Aorta (tissue), 5 donors: ENCODE results near the gene DIAPH3. TPM values are rescaled to one million over a fixed set of nuclear protein-coding genes. Genes with fewer than 3 reads are reported as not detected.

Experiments
- ATAC-seq: fragments of 200-7000 bp; cut with Tn5 transposase; one replicate; pipeline ENCODE4 v1.9.1; 2022; ENCODE audit warnings: moderate library complexity; ENCODE audit not compliant: low FRiP score
- DNase-seq, 2 donors: peaks; one replicate each; pipeline ENCODE4 v3.0.0-alpha.2; 2020
- H3K27ac ChIP-seq, 2 donors: one replicate each; pipeline ENCODE4 v1.5.1; 2013; ENCODE audit warnings: low read length in 2 of 2, mild to moderate bottlenecking in 2 of 2, moderate library complexity in 2 of 2, control low read depth in 1 of 2, inconsistent platforms in 1 of 2, low read depth in 1 of 2
- H3K27me3 ChIP-seq, 2 donors: one replicate each; pipeline ENCODE4 v1.6.1; 2013; ENCODE audit warnings: control low read depth in 1 of 2, low read length in 1 of 2, mild to moderate bottlenecking in 1 of 2, moderate library complexity in 1 of 2; ENCODE audit not compliant: insufficient read depth in 2 of 2, control insufficient read depth in 1 of 2
- H3K36me3 ChIP-seq, 2 donors: one replicate each; pipeline ENCODE4 v1.6.1; 2013; ENCODE audit warnings: control low read depth in 1 of 2, low read length in 1 of 2, mild to moderate bottlenecking in 1 of 2; ENCODE audit not compliant: insufficient read depth in 2 of 2, control insufficient read depth in 1 of 2
- H3K4me1 ChIP-seq, 2 donors: one replicate each; pipeline ENCODE4 v1.6.1; 2013; ENCODE audit warnings: low read length in 2 of 2, control low read depth in 1 of 2, mild to moderate bottlenecking in 1 of 2, moderate library complexity in 1 of 2; ENCODE audit not compliant: insufficient read depth in 2 of 2, control insufficient read depth in 1 of 2
- H3K4me3 ChIP-seq, 2 donors: one replicate each; pipeline ENCODE4 v1.5.1; 2013; ENCODE audit warnings: low read length in 2 of 2, control low read depth in 1 of 2, mild to moderate bottlenecking in 1 of 2
- H3K9me3 ChIP-seq: one replicate; pipeline ENCODE4 v1.6.1; 2013; ENCODE audit warnings: mild to moderate bottlenecking, low read length; ENCODE audit not compliant: control insufficient read depth
- WGBS, 2 donors: extraction: QIAGEN DNeasy Blood & Tissue Kit; methylation state at CpG; one replicate each; pipeline ENCODE4 v1.1.7; 2013; 5-methylcytosine and 5-hydroxymethylcytosine counted together
- intact Hi-C, 2 donors: fragments of 100-400 bp; cut with DNase I; formaldehyde crosslinking; loops; one replicate each; pipeline versions ENCODE4 v1.14.2 to v1.15.0; 2022
- polyA plus RNA-seq, 2 donors: library from polyadenylated mRNA; stranded (reverse); fragments of 200-250 nt; gene quantifications; one replicate each; pipeline ENCODE4 v1.2.3, GENCODE V29; 2013
- total RNA-seq, 2 donors: library from RNA; stranded (reverse); fragmentation: NEBNext Ultra II Directional; extraction: Animal tissue kit (Norgen Biotek cat#: 25700); gene quantifications; one replicate each; pipeline ENCODE4 v1.2.1, GENCODE V29; 2021
- donor health status: healthy with polysubstance abuse.
- donor health status: Bipolar disorder and iron deficiency.
- donor health status: DM: no; HTN: no; CAD: no.
- donor health status: DM: no; HTN: no; CAD: no.
- donor health status: DM: yes; HTN: yes; CAD: no.

DIAPH3 gene
- total and polyA plus RNA-seq, 4 donors = 0.13 to 7.5 (median 3.0) TPM

DNA sequence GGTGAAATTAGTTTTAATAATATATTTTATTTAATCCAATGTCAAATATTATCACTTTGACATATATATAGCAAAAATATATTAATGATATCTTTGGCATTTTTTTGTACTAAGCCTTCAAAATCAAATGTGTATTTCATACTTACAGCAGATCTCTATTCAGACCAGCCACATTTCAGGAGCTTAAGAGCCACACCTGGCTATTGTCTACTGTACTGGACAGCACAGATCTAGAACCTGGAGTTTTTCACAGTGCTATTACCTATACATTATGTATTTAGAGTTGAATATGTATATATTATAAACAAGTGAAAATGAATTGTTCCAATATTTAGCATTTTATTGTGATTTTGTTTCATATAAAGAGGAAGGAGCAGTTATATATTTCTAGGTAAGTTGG, 486.3 kb downstream of the DIAPH3 start:
- intact Hi-C loops = loop anchor here in 1 of 2 donors (10.0 kb wide), 1 partner anchor 283 kb away; no protein-coding TSS in a partner anchor
- no peaks in the 10 kb centered on the region for H3K27me3 ChIP-seq
- H3K4me1 ChIP-seq = no peaks in the 10 kb centered on the region
- no peak overlapping the region for H3K27ac ChIP-seq
- no peaks in the 10 kb centered on the region for H3K36me3 ChIP-seq
- no peak for DNase-seq
- ATAC-seq = no peak
- H3K4me3 ChIP-seq = no peak overlapping the region
- no peaks in the 10 kb centered on the region for H3K9me3 ChIP-seq

GRCh38 chr13:59674616-59675015, 489.1 kb downstream of the DIAPH3 start:
- H3K9me3 ChIP-seq = no peaks in the 10 kb centered on the region
- no peak overlapping the region for H3K27ac ChIP-seq
- 91 to 98% methylated on average over 1 of the region's 1 CpG for WGBS, 2 donors
- no peaks in the 10 kb centered on the region for H3K27me3 ChIP-seq
- no peak overlapping the region for H3K4me3 ChIP-seq
- H3K4me1 ChIP-seq = no peaks in the 10 kb centered on the region
- H3K36me3 ChIP-seq = no peaks in the 10 kb centered on the region
- intact Hi-C loops = loop anchor here in 1 of 2 donors (10.0 kb wide), 1 partner anchor 280 kb away; no protein-coding TSS in a partner anchor
- ATAC-seq (no peak), DNase-seq (no peak)

GRCh38 chr13:59673286-59673685, 490.4 kb downstream of the DIAPH3 start:
- Histone ChIP-seq H3K9me3 (no peaks in the 10 kb centered on the region), H3K27ac (no peak overlapping the region), H3K36me3 (no peaks in the 10 kb centered on the region), H3K27me3 (no peaks in the 10 kb centered on the region), H3K4me1 (no peaks in the 10 kb centered on the region), H3K4me3 (no peak overlapping the region)
- intact Hi-C loops = loop anchor here in 1 of 2 donors (10.0 kb wide), 1 partner anchor 278 kb away; no protein-coding TSS in a partner anchor
- no peak for DNase-seq
- 91 to 92% methylated on average over 1 of the region's 1 CpG for WGBS, 2 donors
- no peak for ATAC-seq

DNA sequence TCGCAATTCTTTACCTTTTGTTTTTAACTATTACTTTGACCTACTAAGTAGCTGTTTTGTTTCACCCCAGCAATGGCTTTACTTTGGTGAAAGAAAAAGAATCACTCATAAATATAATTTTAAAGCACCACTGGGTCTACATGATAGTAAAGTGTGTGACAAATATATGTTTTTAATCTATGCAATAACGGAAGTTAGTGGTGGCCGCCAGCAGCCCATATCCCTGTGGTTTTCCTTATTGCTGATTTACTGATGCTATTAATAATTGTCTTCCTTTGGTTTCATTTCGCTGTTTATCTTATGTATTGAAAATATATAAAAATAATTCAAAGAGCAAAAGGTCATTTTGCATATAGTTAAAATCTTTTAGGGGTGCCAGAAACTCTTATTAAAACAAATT, 491.3 kb downstream of the DIAPH3 start:
- no peaks in the 10 kb centered on the region for H3K4me1 ChIP-seq
- no peaks in the 10 kb centered on the region for H3K27me3 ChIP-seq
- ATAC-seq = no peak

DNA sequence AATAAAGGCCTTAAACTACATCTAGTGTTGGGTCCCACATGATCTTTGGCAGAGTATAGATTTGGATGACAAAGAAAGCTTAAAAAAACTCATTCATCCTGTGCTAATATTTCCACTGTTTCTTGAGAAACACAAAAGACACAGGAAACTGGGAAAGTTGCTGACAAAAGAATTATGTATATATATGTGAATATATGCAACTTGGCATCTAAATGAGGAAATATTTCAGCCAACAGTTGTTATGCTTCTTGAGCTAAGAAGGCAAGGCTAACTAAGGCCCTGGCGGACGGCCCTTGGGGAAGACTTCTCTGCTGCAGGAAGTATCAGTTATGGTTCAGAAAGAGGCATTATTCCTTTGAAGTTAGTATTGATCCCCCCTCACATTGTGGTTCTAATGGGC, 491.8 kb downstream of the DIAPH3 start:
- DNase-seq = no peak
- ATAC-seq = no peak
- Histone ChIP-seq H3K4me3 (no peak overlapping the region), H3K9me3 (no peaks in the 10 kb centered on the region), H3K27ac (no peak overlapping the region), H3K36me3 (no peaks in the 10 kb centered on the region), H3K27me3 (no peaks in the 10 kb centered on the region), H3K4me1 (no peaks in the 10 kb centered on the region)
- intact Hi-C loops = loop anchor here in 1 of 2 donors (10.0 kb wide), 1 partner anchor 277 kb away; no protein-coding TSS in a partner anchor
- WGBS, 2 donors = 93 to 100% methylated on average over 2 of the region's 2 CpGs

More for the DNA sequence above, 491.3 kb downstream of the DIAPH3 start:
- 88 to 92% methylated on average over 4 of the region's 4 CpGs for WGBS, 2 donors
- H3K27ac ChIP-seq = no peak overlapping the region
- no peak overlapping the region for H3K4me3 ChIP-seq
- H3K9me3 ChIP-seq = no peaks in the 10 kb centered on the region
- no peaks in the 10 kb centered on the region for H3K36me3 ChIP-seq
- intact Hi-C loops = loop anchor here in 1 of 2 donors (10.0 kb wide), 1 partner anchor 278 kb away; no protein-coding TSS in a partner anchor
- DNase-seq = no peak

- no peak overlapping the region for H3K4me3 ChIP-seq
- no peak overlapping the region for H3K27ac ChIP-seq
Observed at GRCh38 chr13:59666504-59666903, 497.2 kb downstream of the DIAPH3 start.

GRCh38 chr13:59665732-59666131, 498.0 kb downstream of the DIAPH3 start:
- Histone ChIP-seq H3K27me3 (no peaks in the 10 kb centered on the region), H3K4me1 (no peaks in the 10 kb centered on the region), H3K27ac (no peak overlapping the region), H3K9me3 (no peaks in the 10 kb centered on the region), H3K36me3 (no peaks in the 10 kb centered on the region), H3K4me3 (no peak overlapping the region)
- ATAC-seq (no peak), DNase-seq (no peak)
- WGBS, 2 donors = 77 to 82% methylated on average over 3 of the region's 3 CpGs
- intact Hi-C loops = no loop called here

More at GRCh38 chr13:59666504-59666903, 497.2 kb downstream of the DIAPH3 start:
- Histone ChIP-seq H3K27me3 (no peaks in the 10 kb centered on the region), H3K36me3 (no peaks in the 10 kb centered on the region), H3K9me3 (no peaks in the 10 kb centered on the region), H3K4me1 (no peaks in the 10 kb centered on the region)
- WGBS, 2 donors = 4 to 6% methylated on average over 7 of the region's 7 CpGs
- intact Hi-C loops = no loop called here
- ATAC-seq = peak; percentile 60
- no peak for DNase-seq

DNA sequence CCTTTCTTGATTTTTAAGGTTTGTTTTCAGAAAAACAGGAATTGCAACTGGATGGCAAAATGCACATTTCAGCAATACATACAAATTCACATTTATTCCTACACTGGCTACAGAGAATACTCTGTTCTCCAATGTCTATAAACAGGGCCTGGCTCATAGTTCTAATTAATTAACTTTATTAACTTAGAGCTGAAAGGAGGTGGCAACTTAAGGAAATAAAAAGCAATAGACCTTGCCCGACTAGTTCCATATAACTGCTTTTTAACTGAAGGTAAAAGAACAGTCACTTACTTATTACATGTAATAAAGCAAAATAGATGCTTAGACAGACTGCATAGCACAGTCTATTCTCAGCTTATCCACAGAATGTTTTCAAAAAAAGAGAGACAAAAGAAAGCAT, 498.5 kb downstream of the DIAPH3 start:
- DNase-seq (no peak), ATAC-seq (no peak)
- Histone ChIP-seq H3K9me3 (no peaks in the 10 kb centered on the region), H3K27ac (no peak overlapping the region), H3K4me1 (no peaks in the 10 kb centered on the region), H3K4me3 (no peak overlapping the region), H3K36me3 (no peaks in the 10 kb centered on the region), H3K27me3 (no peaks in the 10 kb centered on the region)
- intact Hi-C loops = no loop called here
- 89 to 95% methylated on average over 1 of the region's 1 CpG for WGBS, 2 donors

DNA sequence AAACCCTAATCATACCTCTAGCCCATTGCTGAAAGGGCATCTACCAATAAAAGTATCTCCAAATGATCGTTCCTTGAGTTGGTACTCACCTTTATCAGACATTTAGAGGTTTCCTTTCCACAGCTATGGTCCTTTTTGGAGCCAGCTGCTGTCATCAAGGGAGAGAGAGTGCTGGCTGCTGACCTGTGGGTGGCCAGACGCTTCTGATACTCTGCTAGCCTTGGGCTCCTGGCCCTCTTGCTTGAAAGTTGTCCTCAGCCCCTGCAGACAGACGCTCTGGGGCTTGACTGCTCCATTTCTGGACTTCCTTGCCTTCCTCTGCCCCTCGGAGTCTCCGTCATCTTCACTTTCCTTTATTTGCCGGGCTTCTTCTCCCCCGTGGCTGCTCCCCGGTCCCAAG, 499.1 kb downstream of the DIAPH3 start:
- ATAC-seq = peak; percentile 20
- Histone ChIP-seq H3K9me3 (no peaks in the 10 kb centered on the region), H3K4me1 (no peaks in the 10 kb centered on the region), H3K36me3 (no peaks in the 10 kb centered on the region), H3K4me3 (no peak overlapping the region), H3K27me3 (no peaks in the 10 kb centered on the region), H3K27ac (no peak overlapping the region)
- 71 to 77% methylated on average over 8 of the region's 8 CpGs for WGBS, 2 donors
- no peak for DNase-seq
- intact Hi-C loops = no loop called here
